K562 treated with DMSO at 1 percent for 24 hours (cell line): ENCODE data around the gene LIX1. TPM values are rescaled to one million over a fixed set of nuclear protein-coding genes. Genes with fewer than 3 reads are reported as not detected.

Experiments
- total RNA-seq: library from RNA; unstranded; fragments of 300-600 nt; gene quantifications from 2 replicates; pipeline ENCODE4 v1.2.3, GENCODE V29; 2022; ENCODE audit warnings: low read depth; ENCODE audit not compliant: insufficient read depth

Gene LIX1
- not detected in 2 replicates for total RNA-seq

GRCh38 chr5:97142521-97143254, at the start of gene LIX1:
LIX1 (minus strand) TSS chr5:97142611; CDS start chr5:97142576, 35 bp downstream.

GRCh38 chr5:97183100-97183929, 40.9 kb upstream of the LIX1 start, which contains the start of gene RIOK2:
RIOK2 (minus strand) TSS chr5:97183247; CDS start chr5:97183191, 56 bp downstream.

Other genes starting within 250 kb of the LIX1 start
- 5.2 and 5.5 TPM in 2 replicates for gene LNPEP, start 206.5 kb downstream of the LIX1 start, total RNA-seq
- gene RIOK2, start 40.6 kb upstream of the LIX1 start, total RNA-seq, result 7.2 and 10.7 TPM in 2 replicates